BLaER1 (cell line): ENCODE results near the gene NUP188.

ENCODE experiments used
- H3K27ac ChIP-seq: shearing (Covaris generic); formaldehyde crosslinking; 2 replicates; pipeline ENCODE4 v1.8.1; 2022
- H3K27me3 ChIP-seq: shearing (Covaris generic); formaldehyde crosslinking; 2 replicates; pipeline ENCODE4 v1.8.1; 2022
- H3K36me3 ChIP-seq: shearing (Covaris generic); formaldehyde crosslinking; 2 replicates; pipeline ENCODE4 v1.8.1; 2022
- H3K4me1 ChIP-seq: shearing (Covaris generic); formaldehyde crosslinking; 2 replicates; pipeline ENCODE4 v1.8.1; 2022
- H3K4me2 ChIP-seq: shearing (Covaris generic); formaldehyde crosslinking; 2 replicates; pipeline ENCODE4 v1.8.1; 2022
- H3K4me3 ChIP-seq: shearing (Covaris generic); formaldehyde crosslinking; 2 replicates; pipeline ENCODE4 v1.8.1; 2022
- H3K9ac ChIP-seq: shearing (Covaris generic); formaldehyde crosslinking; 2 replicates; pipeline ENCODE4 v1.8.1; 2022
- H3K9me3 ChIP-seq: shearing (Covaris generic); formaldehyde crosslinking; 2 replicates; pipeline ENCODE4 v1.8.1; 2022
- H4K20me1 ChIP-seq: shearing (Covaris generic); formaldehyde crosslinking; 2 replicates; pipeline ENCODE4 v1.8.1; 2022
- Cebpa-rat ChIP-seq: shearing (Covaris generic); IDR thresholded peaks from 2 replicates; pipeline ENCODE4 v1.8.1; 2022

The NUP188 gene

DNA sequence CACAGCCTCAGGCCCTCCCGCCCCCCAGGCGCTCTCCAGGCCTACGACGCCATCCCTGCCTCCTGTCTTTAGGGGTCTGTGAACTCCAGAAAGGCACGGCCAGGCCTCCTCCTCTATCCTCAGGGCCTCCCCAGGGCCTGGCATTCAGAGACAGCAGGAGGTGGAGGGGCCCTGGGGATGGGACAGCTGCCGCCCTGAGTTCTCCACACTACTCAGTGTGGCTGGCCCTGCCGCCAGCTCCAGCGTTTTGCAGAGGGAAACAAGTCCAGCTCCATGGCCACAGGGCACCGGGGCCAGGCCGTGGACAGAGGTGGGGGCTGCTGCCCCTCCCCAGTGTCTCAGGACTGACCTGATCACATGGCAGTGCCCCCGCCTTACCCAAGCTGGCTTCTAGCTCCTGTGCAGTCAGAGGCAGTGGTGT lies 64.3 kb downstream of the NUP188 start:
- no peak for TF ChIP-seq Cebpa-rat
- Histone ChIP-seq H3K27ac (peak overlapping the region; percentile 44; the same call in 1 of the 2 replicates), H4K20me1 (peaks cover 21% of the 10 kb centered on the region; the same call in 1 of the 2 replicates), H3K4me2 (peak overlapping the region; percentile 65), H3K4me3 (no peak overlapping the region), H3K4me1 (peaks cover 38% of the 10 kb centered on the region), H3K9ac (peak overlapping the region; percentile 58; the same call in 1 of the 2 replicates), H3K9me3 (no peaks in the 10 kb centered on the region), H3K27me3 (no peaks in the 10 kb centered on the region), H3K36me3 (peaks cover 92% of the 10 kb centered on the region)

DNA sequence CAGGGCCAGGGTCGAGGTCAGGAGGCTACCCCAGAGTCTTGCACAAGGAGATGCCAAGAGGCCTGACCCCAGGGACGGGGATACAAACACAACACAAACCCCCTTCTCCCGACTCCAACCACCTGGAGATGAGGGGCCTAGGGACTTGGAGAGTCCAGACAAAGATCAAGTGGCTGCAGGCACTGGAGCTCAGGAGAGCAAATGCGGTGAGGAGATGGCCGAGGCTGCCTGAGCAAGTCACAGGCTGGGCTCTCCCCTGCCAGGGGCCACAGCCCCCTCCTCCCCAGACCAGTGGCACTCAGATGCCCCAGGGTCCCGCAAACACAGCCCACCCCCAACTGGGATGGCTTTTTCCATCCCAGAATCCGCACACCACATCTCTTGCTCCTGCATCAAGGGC lies 64.8 kb downstream of the NUP188 start:
- TF ChIP-seq Cebpa-rat: no peak
- H3K4me1 ChIP-seq: peaks cover 33% of the 10 kb centered on the region
- peaks cover 16% of the 10 kb centered on the region; the same call in 1 of the 2 replicates for H4K20me1 ChIP-seq
- H3K36me3 ChIP-seq: peaks cover 87% of the 10 kb centered on the region
- H3K27me3 ChIP-seq: no peaks in the 10 kb centered on the region
- no peaks in the 10 kb centered on the region for H3K9me3 ChIP-seq
- no peak overlapping the region for H3K9ac ChIP-seq
- no peak overlapping the region for H3K27ac ChIP-seq
- no peak overlapping the region for H3K4me3 ChIP-seq
- H3K4me2 ChIP-seq: no peak overlapping the region

GRCh38 chr9:129012893-129013448 lies 65.5 kb downstream of the NUP188 start:
- H3K4me1 ChIP-seq: peaks cover 32% of the 10 kb centered on the region
- H4K20me1 ChIP-seq: peaks cover 10% of the 10 kb centered on the region; the same call in 1 of the 2 replicates
- H3K36me3 ChIP-seq: peaks cover 83% of the 10 kb centered on the region
- H3K4me3 ChIP-seq: no peak overlapping the region
- TF ChIP-seq Cebpa-rat: no peak
- H3K9me3 ChIP-seq: no peaks in the 10 kb centered on the region
- H3K27me3 ChIP-seq: no peaks in the 10 kb centered on the region
- no peak overlapping the region for H3K4me2 ChIP-seq
- no peak overlapping the region for H3K9ac ChIP-seq
- H3K27ac ChIP-seq: no peak overlapping the region

DNA sequence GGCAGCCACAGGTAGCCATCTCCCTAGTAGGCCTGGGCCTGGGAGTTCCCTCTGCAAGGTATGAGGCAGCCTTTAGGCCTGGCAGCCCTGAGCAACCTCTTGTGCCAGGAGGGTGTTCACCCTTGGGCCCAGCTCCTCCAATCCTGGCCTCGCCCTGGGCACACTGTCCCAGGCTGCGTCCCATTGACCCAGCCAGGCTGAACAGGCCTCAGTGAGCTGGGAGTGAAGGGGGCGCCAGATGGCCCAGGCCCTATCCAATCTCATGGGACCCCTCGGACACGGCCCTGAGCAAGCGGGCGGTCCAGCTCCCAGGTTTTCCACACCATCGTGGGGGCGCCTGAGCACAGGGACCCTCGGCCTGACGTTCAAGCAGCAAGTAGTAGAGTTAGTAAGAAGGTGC lies 66.2 kb downstream of the NUP188 start:
- peaks cover 83% of the 10 kb centered on the region for H3K36me3 ChIP-seq
- peaks cover 3% of the 10 kb centered on the region; the same call in 1 of the 2 replicates for H4K20me1 ChIP-seq
- no peak overlapping the region for H3K27ac ChIP-seq
- H3K4me1 ChIP-seq: peaks cover 25% of the 10 kb centered on the region
- no peak overlapping the region for H3K9ac ChIP-seq
- no peak overlapping the region for H3K4me3 ChIP-seq
- H3K4me2 ChIP-seq: no peak overlapping the region
- TF ChIP-seq Cebpa-rat: no peak
- no peaks in the 10 kb centered on the region for H3K27me3 ChIP-seq
- no peaks in the 10 kb centered on the region for H3K9me3 ChIP-seq

DNA sequence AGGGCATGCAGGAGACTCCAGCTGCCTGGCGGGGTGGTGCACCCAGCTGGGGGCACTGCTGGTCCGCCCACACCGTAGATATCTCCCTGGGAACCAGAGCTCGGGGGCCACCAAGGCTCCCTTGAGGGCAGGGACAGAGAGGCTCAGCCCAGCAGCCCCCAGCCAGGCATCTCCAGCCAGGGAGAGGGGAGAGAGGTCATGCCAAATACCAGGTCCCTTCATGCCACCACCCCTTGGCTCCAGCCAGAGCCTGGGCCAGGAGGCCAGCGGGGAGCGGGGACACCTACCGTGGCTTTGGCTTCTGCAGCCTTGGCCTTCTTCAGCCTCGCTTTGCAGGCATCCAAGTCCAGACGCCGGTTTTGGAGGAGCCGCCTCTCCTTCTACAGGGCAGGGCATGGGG lies 66.6 kb downstream of the NUP188 start:
- no peak overlapping the region for H3K9ac ChIP-seq
- peaks cover 83% of the 10 kb centered on the region for H3K36me3 ChIP-seq
- no peak overlapping the region for H3K27ac ChIP-seq
- H3K4me1 ChIP-seq: peaks cover 21% of the 10 kb centered on the region
- TF ChIP-seq Cebpa-rat: no peak
- H3K9me3 ChIP-seq: no peaks in the 10 kb centered on the region
- no peaks in the 10 kb centered on the region for H4K20me1 ChIP-seq
- no peaks in the 10 kb centered on the region for H3K27me3 ChIP-seq
- H3K4me2 ChIP-seq: no peak overlapping the region
- no peak overlapping the region for H3K4me3 ChIP-seq

DNA sequence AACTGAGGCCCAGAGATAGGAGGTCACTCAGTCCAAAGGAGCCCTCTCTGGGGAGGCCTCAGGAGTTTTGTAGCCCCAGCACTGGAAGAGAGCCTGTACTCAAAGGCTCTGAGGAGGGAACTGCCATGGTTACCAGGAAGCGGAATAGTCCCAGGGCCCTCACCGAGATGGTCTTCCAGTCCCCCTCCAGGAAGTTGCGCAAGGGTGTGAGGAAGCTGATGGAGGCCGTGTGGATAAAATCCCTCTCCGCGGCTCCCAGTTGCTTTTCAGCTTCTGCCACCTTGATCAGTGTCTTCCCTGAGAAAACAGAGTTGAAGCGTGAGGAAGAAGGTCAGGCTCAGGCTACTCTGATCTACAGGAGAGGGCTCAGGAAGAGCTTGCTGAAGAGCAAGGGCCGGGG lies 67.1 kb downstream of the NUP188 start:
- TF ChIP-seq Cebpa-rat: 0 out of 2 replicates have a peak, but pooled peaks have one; percentile 40
- no peaks in the 10 kb centered on the region for H3K27me3 ChIP-seq
- H3K4me2 ChIP-seq: no peak overlapping the region
- no peaks in the 10 kb centered on the region for H3K9me3 ChIP-seq
- no peak overlapping the region for H3K4me3 ChIP-seq
- no peak overlapping the region for H3K27ac ChIP-seq
- no peak overlapping the region for H3K9ac ChIP-seq
- peaks cover 20% of the 10 kb centered on the region for H3K4me1 ChIP-seq
- H3K36me3 ChIP-seq: peaks cover 82% of the 10 kb centered on the region
- H4K20me1 ChIP-seq: no peaks in the 10 kb centered on the region

DNA sequence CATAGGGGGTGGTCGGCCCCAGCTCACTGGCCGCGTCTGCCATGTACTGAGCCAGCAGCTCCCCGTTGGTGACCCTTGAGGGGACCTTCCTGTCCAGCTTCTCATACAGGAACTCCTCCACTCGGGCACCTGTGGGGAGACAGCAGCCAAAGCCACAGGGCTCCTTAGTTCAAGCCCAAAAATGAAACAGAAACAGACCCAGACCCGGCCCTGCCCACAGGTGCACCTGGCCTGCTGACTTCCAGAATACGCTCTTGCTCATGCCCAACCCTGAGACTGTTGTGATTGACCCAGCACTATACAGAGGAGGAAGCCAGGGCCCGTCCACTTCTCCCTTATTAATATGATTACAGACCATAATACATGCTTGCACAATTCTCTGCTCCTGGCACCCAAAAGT lies 73.6 kb downstream of the NUP188 start:
- Histone ChIP-seq H3K27ac (peak overlapping the region; percentile 72), H3K9ac (peak overlapping the region; percentile 39; the same call in 1 of the 2 replicates), H3K4me1 (peaks cover 65% of the 10 kb centered on the region), H3K4me3 (no peak overlapping the region), H3K4me2 (peak overlapping the region; percentile 69), H4K20me1 (peaks cover 15% of the 10 kb centered on the region; the same call in 1 of the 2 replicates), H3K36me3 (peaks cover 18% of the 10 kb centered on the region), H3K9me3 (no peaks in the 10 kb centered on the region), H3K27me3 (no peaks in the 10 kb centered on the region)
- TF ChIP-seq Cebpa-rat: no peak

DNA sequence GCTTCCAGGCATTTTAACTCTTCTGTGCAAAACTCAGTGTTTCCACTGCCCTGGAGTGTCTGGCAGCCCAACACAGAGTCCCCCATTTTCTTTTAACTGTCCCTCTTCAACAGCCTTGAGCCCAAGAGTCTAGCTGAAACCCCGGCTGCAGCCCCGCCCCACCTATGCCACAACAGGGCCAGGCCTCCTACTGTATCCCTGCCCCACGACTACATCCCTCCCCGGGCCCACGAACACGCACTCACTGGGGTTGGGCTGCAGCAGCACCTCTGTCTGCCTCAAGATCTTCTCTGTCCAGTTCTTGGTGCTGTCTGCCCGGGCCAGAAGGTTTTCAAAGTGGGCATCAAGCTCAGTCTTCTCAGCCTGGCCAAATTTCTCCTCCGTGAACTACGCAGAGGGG lies 74.5 kb downstream of the NUP188 start:
- Histone ChIP-seq H3K9me3 (no peaks in the 10 kb centered on the region), H3K9ac (no peak overlapping the region), H3K4me2 (no peak overlapping the region), H3K27me3 (no peaks in the 10 kb centered on the region), H4K20me1 (peaks cover 24% of the 10 kb centered on the region), H3K4me3 (no peak overlapping the region), H3K27ac (no peak overlapping the region), H3K4me1 (peaks cover 75% of the 10 kb centered on the region), H3K36me3 (peaks cover 17% of the 10 kb centered on the region)
- TF ChIP-seq Cebpa-rat: no peak

- no peak for TF ChIP-seq Cebpa-rat
- Histone ChIP-seq H3K36me3 (peaks cover 12% of the 10 kb centered on the region), H3K4me2 (peak overlapping the region; percentile 27), H3K9ac (peak overlapping the region; percentile 10; the same call in 1 of the 2 replicates), H3K9me3 (no peaks in the 10 kb centered on the region), H3K27ac (0 out of 2 replicates have a peak overlapping the region, but pooled peaks have one; percentile 27), H3K4me1 (peaks cover 77% of the 10 kb centered on the region), H3K4me3 (no peak overlapping the region), H3K27me3 (no peaks in the 10 kb centered on the region), H4K20me1 (peaks cover 31% of the 10 kb centered on the region)
Observed at GRCh38 chr9:129023036-129023907, 75.8 kb downstream of the NUP188 start.

- peaks cover 82% of the 10 kb centered on the region for H3K4me1 ChIP-seq
- peaks cover 6% of the 10 kb centered on the region; the same call in 1 of the 2 replicates for H3K36me3 ChIP-seq
- peak overlapping the region; percentile 10; the same call in 1 of the 2 replicates for H3K9ac ChIP-seq
- H4K20me1 ChIP-seq: peaks cover 31% of the 10 kb centered on the region
- H3K27me3 ChIP-seq: no peaks in the 10 kb centered on the region
- 0 out of 2 replicates have a peak overlapping the region, but pooled peaks have one; percentile 27 for H3K27ac ChIP-seq
- H3K4me2 ChIP-seq: peak overlapping the region; percentile 27
- H3K4me3 ChIP-seq: no peak overlapping the region
- TF ChIP-seq Cebpa-rat: no peak
- no peaks in the 10 kb centered on the region for H3K9me3 ChIP-seq
Observed at GRCh38 chr9:129023908-129024233, 76.4 kb downstream of the NUP188 start.
